NCI-H2107 treated with DMSO at 0.1 percent for 48 hours (cell line): ENCODE data around the gene TRMT10B.
"Not testable (repeated sequence)": the region's sequence is repeated elsewhere in the genome, so short reads cannot be mapped to it uniquely, and the experiment has no call there.

Experiments used
- DNase-seq: peaks from one replicate; lab custom pipeline; 2025; ENCODE audit not compliant: unreplicated experiment; lab: John Stamatoyannopoulos, UW

The TRMT10B gene

GRCh38 chr9:37749129-37749528 is 4.5 kb upstream of the TRMT10B start:
- no peak for DNase-seq

GRCh38 chr9:37751186-37751585 is 2.4 kb upstream of the TRMT10B start:
- DNase-seq = no peak

GRCh38 chr9:37751704-37752103 is 1.9 kb upstream of the TRMT10B start:
- DNase-seq = not testable (repeated sequence)

- DNase-seq = not testable (repeated sequence)
These were observed 1.5 kb upstream of the TRMT10B start for GRCh38 chr9:37752112-37752511.

- DNase-seq = no peak
These were observed 740 bp upstream of the TRMT10B start for GRCh38 chr9:37752642-37753488.

- no peak for DNase-seq
These were observed 5.1 kb downstream of the TRMT10B start for GRCh38 chr9:37758747-37759146.

GRCh38 chr9:37760416-37761161 is 7.0 kb downstream of the TRMT10B start:
- DNase-seq = no peak

GRCh38 chr9:37761511-37761910 is 7.9 kb downstream of the TRMT10B start:
- DNase-seq = no peak

- DNase-seq = not testable (repeated sequence)
These were observed 11.7 kb downstream of the TRMT10B start for GRCh38 chr9:37765263-37765662.

GRCh38 chr9:37769306-37769705 is 15.7 kb downstream of the TRMT10B start:
- no peak for DNase-seq

- DNase-seq = no peak
These were observed 16.4 kb downstream of the TRMT10B start for GRCh38 chr9:37769995-37770394.

GRCh38 chr9:37775216-37775919 is 21.8 kb downstream of the TRMT10B start:
- DNase-seq = no peak

GRCh38 chr9:37776328-37776727 is 22.7 kb downstream of the TRMT10B start:
- no peak for DNase-seq

- DNase-seq = no peak
These were observed 24.9 kb downstream of the TRMT10B start for GRCh38 chr9:37778534-37778933.

- no peak for DNase-seq
These were observed 30.6 kb downstream of the TRMT10B start for GRCh38 chr9:37784291-37784615.

GRCh38 chr9:37784616-37785483 is 31.2 kb downstream of the TRMT10B start, which contains the start of gene EXOSC3:
EXOSC3 (minus strand) TSS chr9:37785064; CDS start chr9:37785044, 20 bp downstream.
- DNase-seq = peak; percentile 88

GRCh38 chr9:37787059-37787458 is 33.5 kb downstream of the TRMT10B start:
- no peak for DNase-seq

- no peak for DNase-seq
These were observed 34.7 kb downstream of the TRMT10B start for GRCh38 chr9:37788332-37788731.

- DNase-seq = no peak
These were observed 36.5 kb downstream of the TRMT10B start for GRCh38 chr9:37790096-37790495.

- DNase-seq = no peak
These were observed 38.5 kb downstream of the TRMT10B start for GRCh38 chr9:37792122-37792521.

- no peak for DNase-seq
These were observed 42.6 kb downstream of the TRMT10B start for GRCh38 chr9:37796232-37796631.
